NB4 (cell line): ENCODE measurements around the gene TRIP10.

Source experiments
- DNase-seq: peaks from one replicate; pipeline ENCODE4 v3.0.0; 2010; ENCODE audit warnings: low read depth
- H3K4me3 ChIP-seq: one replicate; pipeline ENCODE4 v1.5.1; 2011; ENCODE audit warnings: mild to moderate bottlenecking, low read depth, low read length, moderate library complexity
- MYC ChIP-seq: IDR thresholded peaks from 2 replicates; pipeline ENCODE4 v1.6.1; 2011; ENCODE audit warnings: low read depth, low read length
- POLR2A ChIP-seq: IDR thresholded peaks from 2 replicates; pipeline ENCODE4 v1.6.1; 2011; ENCODE audit warnings: mild to moderate bottlenecking; ENCODE audit not compliant: insufficient read length; ENCODE audit errors: extremely low read depth
- TF ChIP-seq, protein P1 (sequence below): IDR thresholded peaks from 2 replicates; pipeline ENCODE4 v1.6.1; 2011; ENCODE audit warnings: low read depth, low read length
- TF ChIP-seq, protein P2 (sequence below): IDR thresholded peaks from one replicate; pipeline ENCODE4 v1.5.1; 2012; ENCODE audit warnings: low read depth, low read length

Gene TRIP10

DNA sequence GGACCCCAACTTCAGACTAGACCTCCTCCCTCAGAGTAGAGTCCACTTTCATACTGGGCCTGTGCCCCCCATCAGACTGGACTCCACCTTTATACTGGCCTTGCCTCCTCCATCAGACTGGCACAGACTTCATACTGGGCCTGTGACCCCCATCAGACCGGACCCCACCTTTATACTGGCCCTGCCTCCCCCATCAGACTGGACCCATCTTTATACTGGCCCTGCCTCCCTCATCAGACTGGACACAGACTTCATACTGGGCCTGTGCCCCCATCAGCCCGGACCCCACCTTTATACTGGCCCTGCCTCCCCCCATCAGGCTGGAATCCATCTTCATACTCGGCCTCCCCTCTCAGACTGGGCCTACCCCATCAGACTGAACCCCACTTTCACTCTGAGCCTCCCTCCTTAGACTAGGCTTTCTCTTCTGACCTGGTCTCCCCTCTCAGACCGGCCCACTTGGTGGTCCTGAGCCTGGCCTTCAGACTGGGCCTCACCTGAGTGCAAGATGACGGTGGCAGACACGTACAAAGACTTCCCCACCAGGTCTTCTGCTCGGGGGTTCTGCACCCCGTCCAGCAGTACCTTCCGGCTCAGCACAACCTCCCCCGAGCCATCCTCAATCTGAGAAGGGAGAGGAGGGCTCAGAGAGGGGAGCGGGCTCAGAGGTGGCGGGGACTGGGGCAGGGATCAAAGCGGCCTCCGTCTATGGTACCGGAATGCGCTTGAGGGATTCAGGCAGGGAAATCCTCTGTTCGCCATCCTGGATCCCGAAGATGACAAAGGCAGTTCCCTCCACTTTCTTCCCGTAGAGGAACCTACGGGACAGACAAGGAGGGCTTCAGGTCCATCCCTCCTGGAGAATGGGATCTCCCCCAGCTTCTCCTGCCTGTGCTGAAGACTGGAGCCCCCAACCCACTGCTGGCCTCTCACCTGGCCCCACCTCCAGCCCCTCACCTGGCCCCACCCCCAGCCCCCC lies 26.5 kb upstream of the TRIP10 start:
- TF ChIP-seq MYC (no peak), POLR2A (no peak)
- TF ChIP-seq, protein P1, sequence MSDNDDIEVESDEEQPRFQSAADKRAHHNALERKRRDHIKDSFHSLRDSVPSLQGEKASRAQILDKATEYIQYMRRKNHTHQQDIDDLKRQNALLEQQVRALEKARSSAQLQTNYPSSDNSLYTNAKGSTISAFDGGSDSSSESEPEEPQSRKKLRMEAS = no peak
- TF ChIP-seq, protein P2, sequence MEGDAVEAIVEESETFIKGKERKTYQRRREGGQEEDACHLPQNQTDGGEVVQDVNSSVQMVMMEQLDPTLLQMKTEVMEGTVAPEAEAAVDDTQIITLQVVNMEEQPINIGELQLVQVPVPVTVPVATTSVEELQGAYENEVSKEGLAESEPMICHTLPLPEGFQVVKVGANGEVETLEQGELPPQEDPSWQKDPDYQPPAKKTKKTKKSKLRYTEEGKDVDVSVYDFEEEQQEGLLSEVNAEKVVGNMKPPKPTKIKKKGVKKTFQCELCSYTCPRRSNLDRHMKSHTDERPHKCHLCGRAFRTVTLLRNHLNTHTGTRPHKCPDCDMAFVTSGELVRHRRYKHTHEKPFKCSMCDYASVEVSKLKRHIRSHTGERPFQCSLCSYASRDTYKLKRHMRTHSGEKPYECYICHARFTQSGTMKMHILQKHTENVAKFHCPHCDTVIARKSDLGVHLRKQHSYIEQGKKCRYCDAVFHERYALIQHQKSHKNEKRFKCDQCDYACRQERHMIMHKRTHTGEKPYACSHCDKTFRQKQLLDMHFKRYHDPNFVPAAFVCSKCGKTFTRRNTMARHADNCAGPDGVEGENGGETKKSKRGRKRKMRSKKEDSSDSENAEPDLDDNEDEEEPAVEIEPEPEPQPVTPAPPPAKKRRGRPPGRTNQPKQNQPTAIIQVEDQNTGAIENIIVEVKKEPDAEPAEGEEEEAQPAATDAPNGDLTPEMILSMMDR = no peak
- H3K4me3 ChIP-seq = no peak overlapping the region
- no peak for DNase-seq

DNA sequence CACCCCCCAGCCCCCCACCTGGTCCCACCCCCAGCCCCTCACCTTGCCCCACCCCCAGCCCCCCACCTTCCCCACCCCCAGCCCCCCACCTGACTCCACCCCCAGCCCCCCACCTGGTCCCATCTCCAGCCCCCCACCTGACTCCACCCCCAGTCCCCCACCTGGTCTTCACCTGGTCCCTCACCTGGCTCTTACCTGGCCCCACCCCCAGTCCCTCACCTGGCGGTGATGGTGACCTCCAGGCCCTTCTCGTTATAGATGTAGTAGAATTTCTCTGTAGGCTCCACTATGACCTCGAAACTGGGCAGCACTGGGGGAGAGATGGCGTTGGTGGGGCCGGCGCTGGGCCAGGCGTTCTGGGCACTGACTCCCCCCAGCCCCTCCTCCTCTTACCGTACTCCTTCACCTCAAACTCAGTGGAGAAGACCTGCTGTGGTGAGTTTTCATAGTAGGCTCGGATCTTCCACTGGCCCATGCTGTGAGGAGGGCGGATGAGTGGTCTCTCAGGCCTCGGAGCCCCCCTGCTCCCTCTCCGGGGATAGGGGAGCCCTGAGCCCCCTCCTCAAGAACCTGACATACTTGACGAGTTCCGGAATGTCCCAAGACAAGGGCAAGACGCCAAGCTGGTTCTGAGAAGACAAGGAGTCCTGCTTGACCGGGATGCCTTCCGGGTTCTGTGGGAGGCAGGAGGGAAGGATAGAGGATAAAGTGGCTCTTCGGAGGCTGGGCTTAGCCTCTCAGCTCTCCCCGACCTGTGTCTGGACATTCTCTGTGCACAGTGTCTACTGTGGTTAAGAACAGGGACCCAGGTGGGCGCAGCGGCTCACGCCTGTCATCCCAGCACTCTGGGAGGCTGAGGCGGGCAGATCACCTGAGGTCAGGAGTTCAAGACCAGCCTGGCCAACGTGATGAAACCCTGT lies 25.4 kb upstream of the TRIP10 start:
- H3K4me3 ChIP-seq = no peak overlapping the region
- TF ChIP-seq, protein P1 = no peak
- TF ChIP-seq POLR2A = no peak
- TF ChIP-seq, protein P2 = no peak
- no peak for TF ChIP-seq MYC
- no peak for DNase-seq

DNA sequence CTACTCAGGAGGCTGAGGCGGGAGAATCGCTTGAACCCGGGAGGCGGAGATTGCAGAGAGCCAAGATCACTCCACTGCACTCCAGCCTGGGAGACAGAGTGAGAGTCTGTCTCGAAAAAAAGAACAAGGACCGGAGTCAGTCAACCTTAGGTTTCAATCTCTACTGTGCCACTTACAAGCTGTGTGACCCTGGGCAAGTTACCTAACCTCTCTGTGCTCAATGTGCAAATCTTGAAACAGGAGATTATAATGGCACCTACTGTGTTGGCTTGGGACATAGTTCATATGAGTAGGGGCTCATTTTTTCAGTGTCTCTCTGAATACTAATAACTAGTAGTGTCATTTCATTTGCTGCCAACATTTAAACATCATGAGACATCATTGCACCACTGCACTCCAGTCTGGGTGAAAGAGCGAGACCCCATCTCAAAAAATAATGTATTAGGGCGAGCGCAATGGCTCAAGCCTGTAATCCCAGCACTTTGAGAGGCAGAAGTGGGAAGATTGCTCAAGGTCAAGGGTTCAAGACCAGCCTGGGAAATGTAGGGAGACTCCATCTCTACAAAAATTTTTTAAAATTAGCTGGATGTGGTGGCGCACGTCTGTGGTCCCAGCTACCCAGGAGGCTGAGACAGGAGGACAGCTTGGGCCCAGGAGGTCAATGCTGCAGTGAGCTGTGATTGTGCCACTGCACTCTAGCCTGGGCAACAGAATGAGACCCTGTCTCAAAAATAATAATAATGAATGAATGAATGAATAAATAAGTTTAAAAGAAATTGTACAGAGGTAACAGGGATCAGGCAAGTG lies 24.5 kb upstream of the TRIP10 start:
- no peak for DNase-seq
- TF ChIP-seq, protein P2 = no peak
- TF ChIP-seq POLR2A = no peak
- no peak for TF ChIP-seq MYC
- TF ChIP-seq, protein P1 = no peak

DNA sequence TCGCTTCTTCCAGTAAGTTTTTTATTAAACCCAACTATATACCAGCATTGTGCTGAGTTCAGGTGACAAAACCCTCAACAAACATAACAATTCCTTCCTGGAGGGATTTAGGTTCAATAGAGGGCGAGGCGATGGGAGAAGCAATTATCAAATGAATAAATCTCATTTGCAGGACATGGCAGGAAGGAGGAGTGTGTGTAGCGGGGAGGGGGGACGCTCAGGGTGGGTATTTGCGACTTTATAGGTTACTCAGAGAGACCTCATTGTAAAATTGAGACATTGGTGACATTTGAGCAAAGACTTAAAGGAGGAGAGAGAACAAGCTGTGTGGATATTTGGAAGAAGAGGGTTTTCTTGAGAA lies 22.9 kb upstream of the TRIP10 start:
- no peak overlapping the region for H3K4me3 ChIP-seq
- TF ChIP-seq, protein P1 = no peak
- TF ChIP-seq POLR2A (no peak), MYC (no peak)
- TF ChIP-seq, protein P2 = no peak
- no peak for DNase-seq

More for the DNA sequence above, 24.5 kb upstream of the TRIP10 start:
- no peak overlapping the region for H3K4me3 ChIP-seq

DNA sequence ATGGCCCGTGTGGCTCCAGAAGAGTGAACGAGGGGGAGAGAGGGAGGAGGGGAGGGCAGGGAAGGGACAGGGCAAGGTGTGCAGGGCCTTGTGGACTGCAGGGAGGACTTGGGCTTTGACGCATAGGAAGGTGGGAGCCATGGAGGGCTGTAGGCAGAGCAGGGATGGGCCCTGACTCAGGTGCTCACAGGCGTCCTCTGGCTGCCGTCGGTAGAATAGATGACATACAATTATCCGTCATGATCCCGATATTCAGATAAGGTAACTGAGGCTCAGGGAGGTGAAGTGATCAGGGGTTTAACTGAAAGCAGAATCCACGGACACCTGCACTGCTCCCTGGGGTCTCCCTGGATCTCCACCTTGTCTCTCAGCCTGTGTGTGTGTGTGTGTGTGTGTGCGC lies 22.4 kb upstream of the TRIP10 start:
- DNase-seq = no peak
- TF ChIP-seq, protein P2 = no peak
- H3K4me3 ChIP-seq = no peak overlapping the region
